Osteoblast (primary cell): ENCODE results near the gene PPP3CA. TPM values are rescaled to one million over a fixed set of nuclear protein-coding genes. Genes with fewer than 3 reads are reported as not detected.

Experiments
- DNase-seq: peaks from one replicate; pipeline ENCODE4 v3.0.0; 2011; ENCODE audit warnings: low spot score, mixed read lengths; ENCODE audit not compliant: insufficient read length; ENCODE audit errors: missing footprints
- H2AFZ ChIP-seq: 2 replicates; pipeline ENCODE4 v1.6.0; 2011; ENCODE audit warnings: mild to moderate bottlenecking, low read length
- H3K27ac ChIP-seq: 2 replicates; pipeline ENCODE4 v1.5.1; 2011; ENCODE audit warnings: mild to moderate bottlenecking, low read depth, low read length, moderate library complexity
- H3K27me3 ChIP-seq: 2 replicates; pipeline ENCODE4 v1.6.0; 2012; ENCODE audit warnings: mild to moderate bottlenecking, control low read depth, inconsistent platforms, low read length, moderate library complexity; ENCODE audit not compliant: insufficient read depth
- H3K36me3 ChIP-seq: 2 replicates; pipeline ENCODE4 v1.5.1; 2011; ENCODE audit warnings: mild to moderate bottlenecking, low read length, control low read depth, moderate library complexity; ENCODE audit not compliant: insufficient read depth
- H3K4me1 ChIP-seq: 2 replicates; pipeline ENCODE4 v1.5.1; 2011; ENCODE audit warnings: mild to moderate bottlenecking, low read length, control low read depth, moderate library complexity; ENCODE audit not compliant: insufficient read depth
- H3K4me2 ChIP-seq: 2 replicates; pipeline ENCODE4 v1.6.0; 2011; ENCODE audit warnings: mild to moderate bottlenecking, low read length; ENCODE audit not compliant: insufficient read depth
- H3K4me3 ChIP-seq: fragments of 200-600 bp; sonication (generic); 3 replicates; pipeline ENCODE4 v1.5.1; 2012; ENCODE audit warnings: mild to moderate bottlenecking, low read length, inconsistent platforms; ENCODE audit not compliant: insufficient read depth
- H3K79me2 ChIP-seq: 2 replicates; pipeline ENCODE4 v1.6.0; 2012; ENCODE audit warnings: mild to moderate bottlenecking, low read length, control low read depth, inconsistent platforms; ENCODE audit not compliant: insufficient read depth
- H3K9me3 ChIP-seq: 2 replicates; pipeline ENCODE4 v1.5.1; 2011; ENCODE audit warnings: low read depth, low read length, control low read depth
- H4K20me1 ChIP-seq: 2 replicates; pipeline ENCODE4 v1.6.0; 2012; ENCODE audit warnings: mild to moderate bottlenecking, low read length, control low read depth; ENCODE audit not compliant: insufficient read depth
- CTCF ChIP-seq: IDR thresholded peaks from 2 replicates; pipeline ENCODE4 v1.5.1; 2011; ENCODE audit warnings: mild to moderate bottlenecking, low read depth, low read length, moderate library complexity; ENCODE audit errors: extremely low read depth
- total RNA-seq: library from RNA; depleted of rRNA; stranded (reverse); fragments of >200 nt; gene quantifications from 2 replicates; pipeline ENCODE4 v1.2.3, GENCODE V29; 2012

PPP3CA gene
- total RNA-seq, 1 donor = 80.0 TPM

DNA sequence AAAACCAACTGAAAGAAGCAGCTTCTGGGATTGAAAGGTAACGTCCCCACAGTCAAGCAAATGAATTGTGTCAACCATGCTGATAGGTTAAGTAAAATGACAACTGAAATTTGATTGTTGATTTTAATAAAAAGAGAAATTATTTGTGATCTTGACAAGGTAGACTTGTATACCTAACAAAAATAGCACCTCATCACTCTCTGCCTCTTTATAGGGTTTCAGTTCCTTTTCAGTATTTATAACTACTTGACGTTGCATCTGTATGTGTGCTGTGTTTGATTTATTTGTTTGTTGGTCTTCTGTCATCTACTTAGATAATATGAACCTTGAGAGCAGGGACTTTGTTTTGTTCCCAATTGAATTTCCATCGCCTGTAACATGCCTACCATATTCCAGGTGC, 7.9 kb upstream of the PPP3CA start:
- H2AFZ ChIP-seq = no peak overlapping the region
- no peak overlapping the region for H3K27ac ChIP-seq
- no peaks in the 10 kb centered on the region for H3K79me2 ChIP-seq
- H3K4me1 ChIP-seq = peaks cover 31% of the 10 kb centered on the region
- H3K27me3 ChIP-seq = no peaks in the 10 kb centered on the region
- H3K36me3 ChIP-seq = no peaks in the 10 kb centered on the region
- no peak overlapping the region for H3K4me3 ChIP-seq
- no peaks in the 10 kb centered on the region for H4K20me1 ChIP-seq
- H3K4me2 ChIP-seq = no peak overlapping the region
- DNase-seq = no peak
- TF ChIP-seq CTCF = no peak
- no peaks in the 10 kb centered on the region for H3K9me3 ChIP-seq

DNA sequence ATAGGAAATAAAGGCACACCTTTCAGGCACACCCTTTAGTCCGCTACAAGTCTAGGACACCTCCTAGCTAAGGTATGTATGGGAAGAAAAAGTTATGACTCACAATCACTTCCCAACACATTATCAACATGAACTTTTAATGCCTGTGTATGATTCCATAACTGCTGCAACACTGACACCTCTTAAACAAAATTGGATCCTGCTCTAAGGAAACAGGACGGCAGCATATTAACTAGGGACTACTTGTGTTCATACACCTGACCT, 2.4 kb upstream of the PPP3CA start:
- no peak overlapping the region for H3K4me3 ChIP-seq
- no peaks in the 10 kb centered on the region for H3K36me3 ChIP-seq
- TF ChIP-seq CTCF = no peak
- H3K27me3 ChIP-seq = no peaks in the 10 kb centered on the region
- H3K4me1 ChIP-seq = peaks cover 26% of the 10 kb centered on the region
- peaks cover 9% of the 10 kb centered on the region for H4K20me1 ChIP-seq
- no peak for DNase-seq
- H3K4me2 ChIP-seq = no peak overlapping the region
- no peaks in the 10 kb centered on the region for H3K9me3 ChIP-seq
- H3K27ac ChIP-seq = no peak overlapping the region
- H2AFZ ChIP-seq = no peak overlapping the region
- H3K79me2 ChIP-seq = peaks cover 19% of the 10 kb centered on the region

DNA sequence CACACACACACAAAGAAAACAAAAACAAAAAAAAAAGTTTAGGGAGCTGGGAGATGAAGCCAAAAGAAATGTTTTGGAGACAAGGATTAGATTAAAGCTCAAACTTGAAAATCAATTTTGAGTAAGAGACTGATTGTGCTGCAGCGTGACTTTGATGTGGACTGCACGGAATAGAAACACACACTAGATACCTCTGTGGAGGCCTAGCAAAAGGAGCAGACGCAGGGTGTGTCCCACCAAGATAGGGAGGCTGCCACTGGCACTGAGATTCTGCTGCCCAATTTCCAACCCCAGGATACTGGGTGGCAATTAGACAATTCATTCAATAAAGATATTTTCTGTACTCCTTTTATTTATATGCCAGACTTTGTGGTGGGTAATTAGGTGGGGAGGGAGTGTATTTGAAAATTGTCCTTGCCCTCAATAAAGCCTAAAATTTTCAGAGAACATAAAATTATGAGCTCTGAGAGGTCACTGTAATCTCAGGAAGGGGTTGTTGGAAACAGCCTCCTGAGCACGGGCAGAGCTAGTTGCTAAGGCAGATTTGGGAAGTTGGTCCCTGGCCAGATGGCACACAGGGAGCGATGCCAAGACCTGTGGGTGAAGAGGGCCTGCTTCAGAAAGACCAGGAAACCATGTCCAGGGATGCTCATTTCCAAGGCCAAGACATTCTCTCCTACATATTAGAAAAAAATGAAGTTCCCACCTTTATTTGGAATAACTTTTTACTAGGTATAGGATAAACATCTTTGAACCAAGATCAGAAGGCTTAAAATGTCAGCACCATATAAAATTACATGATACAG, 1.9 kb upstream of the PPP3CA start:
- Histone ChIP-seq H3K36me3 (no peaks in the 10 kb centered on the region), H3K4me1 (peaks cover 27% of the 10 kb centered on the region), H2AFZ (peak overlapping the region; percentile 96), H3K9me3 (no peaks in the 10 kb centered on the region), H3K4me2 (peak overlapping the region; percentile 89), H3K27me3 (no peaks in the 10 kb centered on the region), H3K79me2 (peaks cover 24% of the 10 kb centered on the region), H3K4me3 (peak overlapping the region; percentile 94), H4K20me1 (peaks cover 14% of the 10 kb centered on the region), H3K27ac (peak overlapping the region; percentile 80)
- peak; percentile 77 for DNase-seq
- TF ChIP-seq CTCF = no peak

- TF ChIP-seq CTCF = no peak
- peaks cover 22% of the 10 kb centered on the region for H4K20me1 ChIP-seq
- H3K4me2 ChIP-seq = peak overlapping the region; percentile 89
- peaks cover 27% of the 10 kb centered on the region for H3K4me1 ChIP-seq
- H3K27ac ChIP-seq = peak overlapping the region; percentile 80
- H3K79me2 ChIP-seq = peaks cover 32% of the 10 kb centered on the region
- no peaks in the 10 kb centered on the region for H3K36me3 ChIP-seq
- H3K9me3 ChIP-seq = no peaks in the 10 kb centered on the region
- peak overlapping the region; percentile 96 for H2AFZ ChIP-seq
- peak overlapping the region; percentile 94 for H3K4me3 ChIP-seq
- no peaks in the 10 kb centered on the region for H3K27me3 ChIP-seq
- DNase-seq = peak; percentile 73
Measured at GRCh38 chr4:101348367-101348827, 1.1 kb upstream of the PPP3CA start.
